LNCaP clone FGC (cell line): ENCODE data around the gene FAM120B.
"Not testable (repeated sequence)": the region's sequence is repeated elsewhere in the genome, so short reads cannot be mapped to it uniquely, and the experiment has no call there.

Experiments used
- DNase-seq: peaks from one replicate; pipeline ENCODE4 v3.0.0-alpha.2; 2011; ENCODE audit warnings: low read depth
- H3K4me3 ChIP-seq: 2 replicates; pipeline ENCODE4 v1.5.1; 2011; ENCODE audit warnings: mild to moderate bottlenecking, low read depth, low read length, control low read depth
- CTCF ChIP-seq: IDR thresholded peaks from 2 replicates; pipeline ENCODE4 v1.5.1; 2012; ENCODE audit warnings: mild to moderate bottlenecking; ENCODE audit not compliant: control insufficient read depth, insufficient read depth; ENCODE audit errors: extremely low read depth

Gene FAM120B

GRCh38 chr6:170393033-170393432 is 86.5 kb downstream of the FAM120B start:
- no peak for TF ChIP-seq CTCF
- H3K4me3 ChIP-seq, result no peak overlapping the region
- no peak for DNase-seq

GRCh38 chr6:170393807-170394399 is 87.3 kb downstream of the FAM120B start:
- TF ChIP-seq CTCF, result no peak
- DNase-seq, result no peak
- no peak overlapping the region for H3K4me3 ChIP-seq

GRCh38 chr6:170394980-170395379 is 88.4 kb downstream of the FAM120B start:
- H3K4me3 ChIP-seq, result no peak overlapping the region
- DNase-seq, result no peak
- no peak for TF ChIP-seq CTCF

- H3K4me3 ChIP-seq, DNase-seq: not testable (repeated sequence)
Observed at GRCh38 chr6:170398743-170399369, 92.3 kb downstream of the FAM120B start.

- DNase-seq, result not testable (repeated sequence)
Observed at GRCh38 chr6:170399955-170400558, 93.5 kb downstream of the FAM120B start.

GRCh38 chr6:170402318-170403040 is 95.9 kb downstream of the FAM120B start:
- DNase-seq, result no peak
- no peak for TF ChIP-seq CTCF
- H3K4me3 ChIP-seq, result no peak overlapping the region

More at GRCh38 chr6:170399955-170400558, 93.5 kb downstream of the FAM120B start:
- H3K4me3 ChIP-seq, result not testable (repeated sequence)

- no peak for TF ChIP-seq CTCF
- no peak overlapping the region for H3K4me3 ChIP-seq
- no peak for DNase-seq
Observed at GRCh38 chr6:170403451-170403850, 96.9 kb downstream of the FAM120B start.
